A673 (cell line): ENCODE results near the gene ANAPC5. TPM values are rescaled to one million over a fixed set of nuclear protein-coding genes. Genes with fewer than 3 reads are reported as not detected.

Experiments used
- BruUV-seq: library from RNA; stranded (reverse); fragments of 400-500 nt; replicated peaks from 2 replicates; lab custom pipeline; 2021; lab: Mats Ljungman, UMichigan
- CTCF ChIA-PET: fragments of 300-600 bp; sonication (Branson Sonifier 250); formaldehyde crosslinking; loops from one replicate; lab custom pipeline; 2022; ENCODE audit warnings: antibody characterized with exemption; lab: Charles Lee
- POLR2A ChIA-PET: fragments of 300-600 bp; sonication (Branson Sonifier 250); formaldehyde crosslinking; loops from one replicate; lab custom pipeline; 2022; ENCODE audit warnings: antibody characterized with exemption; ENCODE audit not compliant: low non-redundant PET; lab: Charles Lee
- DNase-seq: peaks from one replicate; pipeline ENCODE4 v3.0.0-alpha.2; 2015; ENCODE audit warnings: low spot score
- H3K27ac ChIP-seq: fragments of 200-600 bp; sonication (generic); 2 replicates; pipeline ENCODE4 v1.5.1; 2016; ENCODE audit warnings: mixed run types, low read depth, mild to moderate bottlenecking, mixed read lengths, antibody characterized with exemption, low read length; ENCODE audit not compliant: poor library complexity, severe bottlenecking
- H3K27me3 ChIP-seq: fragments of 200-600 bp; sonication (generic); replicated peaks from 2 replicates; pipeline ENCODE4 v1.6.1; 2017; ENCODE audit warnings: mixed run types, low read depth, mild to moderate bottlenecking, mixed read lengths, antibody characterized with exemption, low read length; ENCODE audit not compliant: insufficient read depth, poor library complexity
- H3K36me3 ChIP-seq: fragments of 200-600 bp; sonication (generic); 2 replicates; pipeline ENCODE4 v1.6.1; 2016; ENCODE audit warnings: mixed run types, mild to moderate bottlenecking, mixed read lengths, antibody characterized with exemption, low read length; ENCODE audit not compliant: insufficient read depth, poor library complexity, severe bottlenecking
- H3K4me1 ChIP-seq: fragments of 200-600 bp; sonication (generic); 2 replicates; pipeline ENCODE4 v1.6.1; 2017; ENCODE audit warnings: mixed run types, mild to moderate bottlenecking, mixed read lengths, antibody characterized with exemption, low read length; ENCODE audit not compliant: insufficient read depth, poor library complexity, severe bottlenecking
- H3K4me3 ChIP-seq: fragments of 200-600 bp; sonication (generic); 2 replicates; pipeline ENCODE4 v1.5.1; 2016; ENCODE audit warnings: low read depth, mixed run types, mild to moderate bottlenecking, mixed read lengths, low read length; ENCODE audit not compliant: poor library complexity, severe bottlenecking
- H3K9me3 ChIP-seq: fragments of 200-600 bp; sonication (generic); 2 replicates; pipeline ENCODE4 v1.6.1; 2016; ENCODE audit warnings: mixed run types, low read depth, mild to moderate bottlenecking, mixed read lengths, antibody characterized with exemption, low read length; ENCODE audit not compliant: poor library complexity, severe bottlenecking
- CTCF ChIP-seq: fragments of 300-800, 200-600 bp; sonication (generic); conservative IDR thresholded peaks from 2 replicates; pipeline ENCODE4 v1.5.1; 2017; ENCODE audit warnings: low read depth, mild to moderate bottlenecking, antibody characterized with exemption, low read length, moderate library complexity, mixed read lengths
- EZH2 ChIP-seq: fragments of 200-600 bp; sonication (generic); IDR thresholded peaks from 2 replicates; pipeline ENCODE4 v1.6.1; 2017; ENCODE audit warnings: borderline replicate concordance, low read depth, mild to moderate bottlenecking, mixed read lengths, antibody characterized with exemption, low read length; ENCODE audit not compliant: poor library complexity, severe bottlenecking
- intact Hi-C: fragments of 100-400 bp; cut with micrococcal nuclease; formaldehyde crosslinking; loops from one replicate; pipeline ENCODE4 v1.10.0; 2022; ENCODE audit not compliant: unreplicated experiment
- total RNA-seq: library from RNA; stranded (reverse); gene quantifications from 2 replicates; pipeline ENCODE4 v1.2.3, GENCODE V29; 2021

The ANAPC5 gene
- total RNA-seq, 1 experiment from 2014 or later: 142 TPM

GRCh38 chr12:121352682-121353018 is 439 bp upstream of the ANAPC5 start:
- Histone ChIP-seq H3K4me3 (peak overlapping the region; percentile 89), H3K27me3 (no peaks in the 10 kb centered on the region), H3K4me1 (no peaks in the 10 kb centered on the region), H3K36me3 (no peaks in the 10 kb centered on the region), H3K27ac (peak overlapping the region; percentile 60), H3K9me3 (no peaks in the 10 kb centered on the region)
- intact Hi-C loops: loop anchor here (5.0 kb wide), 1 partner anchor 50 kb away; the partner anchor contains the start of gene RNF34
- no peak for DNase-seq
- no TSS peak for BruUV-seq
- ChIA-PET CTCF (interaction anchor here (0.6 to 0.7 kb wide), 2 partner anchors 23 to 48 kb away, joined by 3 to 4 read pairs; no protein-coding TSS in a partner anchor), POLR2A (interaction anchor here (0.5 to 0.9 kb wide), 3 partner anchors 45 to 877 kb away, joined by 4 to 12 read pairs (median 5); no protein-coding TSS in a partner anchor)
- TF ChIP-seq CTCF (no peak), EZH2 (no peak)

GRCh38 chr12:121346747-121347146 is 5.5 kb downstream of the ANAPC5 start:
- Histone ChIP-seq H3K27ac (no peak overlapping the region), H3K9me3 (no peaks in the 10 kb centered on the region), H3K4me3 (no peak overlapping the region), H3K36me3 (peaks cover 44% of the 10 kb centered on the region), H3K27me3 (no peaks in the 10 kb centered on the region), H3K4me1 (no peaks in the 10 kb centered on the region)
- no peak for DNase-seq
- ChIA-PET POLR2A (no interaction called here), CTCF (no interaction called here)
- BruUV-seq: no TSS peak
- intact Hi-C loops: no loop called here
- no peak for TF ChIP-seq CTCF

DNA sequence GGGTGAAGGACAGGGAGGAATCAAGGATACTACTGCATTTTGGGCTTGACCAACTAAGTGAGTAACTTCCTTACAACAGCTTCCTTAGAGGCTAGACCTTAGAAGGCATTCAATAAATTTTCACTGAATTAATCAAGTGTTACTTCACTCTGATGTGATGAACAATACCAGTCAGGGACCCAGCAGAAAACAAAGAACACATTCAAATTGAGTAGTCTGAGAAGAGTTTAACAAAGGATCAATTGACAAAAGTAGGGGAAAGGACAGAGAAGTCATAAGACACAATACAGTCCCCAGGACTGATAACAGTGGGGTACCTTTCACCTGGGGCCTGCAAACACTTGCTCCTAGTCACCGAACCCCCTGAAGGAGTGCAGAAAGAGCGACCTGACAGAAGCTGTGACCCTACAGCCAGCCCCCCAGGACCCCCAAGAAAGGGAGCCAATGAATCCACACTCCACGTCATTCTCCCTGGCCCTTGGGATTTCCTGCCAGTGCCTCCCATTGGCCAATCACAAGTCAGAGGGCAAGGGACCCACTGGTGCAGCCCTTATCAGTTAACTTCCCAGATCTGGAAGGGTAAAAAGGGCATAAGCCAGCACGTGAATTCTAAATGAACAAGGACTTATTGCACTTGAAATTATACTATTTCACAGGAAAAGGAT is 6.9 kb downstream of the ANAPC5 start:
- CTCF ChIA-PET: no interaction called here
- Histone ChIP-seq H3K9me3 (no peaks in the 10 kb centered on the region), H3K27ac (no peak overlapping the region), H3K4me1 (no peaks in the 10 kb centered on the region), H3K36me3 (peaks cover 52% of the 10 kb centered on the region), H3K4me3 (no peak overlapping the region), H3K27me3 (no peaks in the 10 kb centered on the region)
- POLR2A ChIA-PET: no interaction called here
- no peak for TF ChIP-seq EZH2
- no peak for TF ChIP-seq CTCF
- BruUV-seq: no TSS peak
- intact Hi-C loops: no loop called here
- DNase-seq: no peak
